GM12878 (cell line): ENCODE data around the gene ARHGEF16. TPM values are rescaled to one million over a fixed set of nuclear protein-coding genes. Genes with fewer than 3 reads are reported as not detected.

Experiments used
- ATAC-seq: fragments of 200-7000 bp; cut with Tn5 transposase; 3 replicates; pipeline ENCODE4 v1.9.1; 2020; ENCODE audit warnings: mild to moderate bottlenecking, moderate library complexity
- BruUV-seq: library from RNA; stranded (reverse); fragments of 400-500 nt; replicated peaks from 2 replicates; lab custom pipeline; 2021; lab: Mats Ljungman, UMichigan
- CTCF ChIA-PET: fragments of 300-600 bp; sonication (Branson Sonifier 250); formaldehyde crosslinking; extraction: SDS; loops from one replicate; lab custom pipeline; 2021; ENCODE audit warnings: inconsistent platforms; lab: Yijun Ruan, JAX
- POLR2A ChIA-PET: fragments of 350-600 bp; formaldehyde crosslinking; extraction: SDS; loops from one replicate; lab custom pipeline; 2021; ENCODE audit warnings: inconsistent platforms; lab: Charles Lee
- RAD21 ChIA-PET: fragments of 300-600 bp; sonication (Branson Sonifier 250); formaldehyde crosslinking; loops from one replicate; lab custom pipeline; 2023; ENCODE audit warnings: antibody characterized with exemption; ENCODE audit not compliant: unreplicated experiment; lab: Charles Lee
- SMC1A ChIA-PET: fragments of 300-600 bp; sonication (Branson Sonifier 250); formaldehyde crosslinking; loops from one replicate; lab custom pipeline; 2023; ENCODE audit not compliant: unreplicated experiment, uncharacterized antibody; lab: Charles Lee
- DNase-seq: peaks from one replicate; pipeline ENCODE4 v3.0.0-alpha.2; 2011; ENCODE audit warnings: low read depth, low spot score
- FAIRE-seq: peaks from 3 replicates; lab custom pipeline; 2011; peaks lifted over from hg19 to GRCh38; lab: Jason Lieb, UNC
- H2AFZ ChIP-seq: 2 replicates; pipeline ENCODE4 v1.6.0; 2011; ENCODE audit warnings: low read depth, low read length, control low read depth; ENCODE audit not compliant: control insufficient read depth
- H3K27ac ChIP-seq: 2 replicates; pipeline ENCODE4 v1.5.1; 2011; ENCODE audit warnings: control low read depth; ENCODE audit not compliant: control insufficient read depth, insufficient read depth
- H3K27me3 ChIP-seq, 2 experiments: replicated peaks in 1 of 2; 2 replicates each; pipeline versions ENCODE4 v1.6.0 to v1.6.1; 2011; ENCODE audit warnings: low read length in 1 of 2; ENCODE audit not compliant: control insufficient read depth in 2 of 2, insufficient read depth in 2 of 2
- H3K36me3 ChIP-seq, 2 experiments: 2 replicates each; pipeline ENCODE4 v1.5.1; 2011; ENCODE audit warnings: low read length in 1 of 2; ENCODE audit not compliant: control insufficient read depth in 2 of 2, insufficient read depth in 2 of 2
- H3K4me1 ChIP-seq: 2 replicates; pipeline ENCODE4 v1.6.1; 2011; ENCODE audit warnings: mild to moderate bottlenecking, low read length, moderate library complexity, mixed read lengths; ENCODE audit not compliant: control insufficient read depth, insufficient read depth
- H3K4me2 ChIP-seq: 2 replicates; pipeline ENCODE4 v1.6.0; 2011; ENCODE audit warnings: control low read depth; ENCODE audit not compliant: control insufficient read depth, insufficient read depth
- H3K4me3 ChIP-seq: fragments of 200-600 bp; sonication (generic); 2 replicates; pipeline ENCODE4 v1.5.1; 2016
- H3K79me2 ChIP-seq: 2 replicates; pipeline ENCODE4 v1.6.0; 2011; ENCODE audit warnings: low read length; ENCODE audit not compliant: control insufficient read depth, insufficient read depth
- H3K9ac ChIP-seq: 2 replicates; pipeline ENCODE4 v1.8.0; 2011; ENCODE audit warnings: low read length, control low read depth, mixed read lengths; ENCODE audit not compliant: control insufficient read depth, insufficient read depth
- H3K9me3 ChIP-seq: replicated peaks from 3 replicates; pipeline ENCODE4 v1.5.1; 2011; ENCODE audit warnings: mild to moderate bottlenecking, low read length; ENCODE audit not compliant: control insufficient read depth, insufficient read depth
- H4K20me1 ChIP-seq: 2 replicates; pipeline ENCODE4 v1.6.0; 2011; ENCODE audit not compliant: control insufficient read depth, insufficient read depth
- CBX3 ChIP-seq: fragments of 200-600 bp; sonication (generic); IDR thresholded peaks from 2 replicates; pipeline ENCODE4 v1.6.1; 2016; ENCODE audit warnings: low read depth, borderline replicate concordance
- CREB1 ChIP-seq: IDR thresholded peaks from 2 replicates; pipeline ENCODE4 v1.6.1; 2012; ENCODE audit warnings: low read depth, mild to moderate bottlenecking, inconsistent platforms
- EP300 ChIP-seq, 2 experiments: fragments of 150-350 bp in 1 of 2; IDR thresholded peaks; 2 replicates each; pipeline ENCODE4 v1.6.1; 2011 to 2012; ENCODE audit warnings: low read depth in 2 of 2, low read length in 2 of 2, borderline replicate concordance in 1 of 2, improper control_type of control experiment in 1 of 2, inconsistent platforms in 1 of 2; ENCODE audit not compliant: control insufficient read depth in 1 of 2
- GATAD2B ChIP-seq: fragments of 450-650 bp; conservative IDR thresholded peaks from 2 replicates; pipeline ENCODE4 v1.6.1; 2017; ENCODE audit warnings: low read depth, mild to moderate bottlenecking, moderate library complexity
- IRF4 ChIP-seq: IDR thresholded peaks from 2 replicates; pipeline ENCODE4 v1.6.1; 2011; ENCODE audit warnings: low read depth, low read length
- JUNB ChIP-seq: IDR thresholded peaks from 2 replicates; pipeline ENCODE4 v1.6.1; 2016; ENCODE audit warnings: antibody characterized with exemption, mild to moderate bottlenecking
- PAX5 ChIP-seq: IDR thresholded peaks from 2 replicates; pipeline ENCODE4 v1.6.1; 2011; ENCODE audit warnings: low read depth, low read length, borderline replicate concordance
- PKNOX1 ChIP-seq: fragments of 450-650 bp; IDR thresholded peaks from 2 replicates; pipeline ENCODE4 v1.6.1; 2016; ENCODE audit warnings: mild to moderate bottlenecking
- POLR2A ChIP-seq: IDR thresholded peaks from 2 replicates; pipeline ENCODE4 v1.6.1; 2011; ENCODE audit warnings: low read depth, mild to moderate bottlenecking, low read length
- RB1 ChIP-seq: fragments of 450-650 bp; formaldehyde crosslinking; IDR thresholded peaks from 2 replicates; pipeline ENCODE4 v1.6.1; 2017; ENCODE audit warnings: mild to moderate bottlenecking, borderline replicate concordance
- SUZ12 ChIP-seq: fragments of 200-600 bp; sonication (generic); IDR thresholded peaks from one replicate; pipeline ENCODE4 v1.6.1; 2018; ENCODE audit warnings: antibody characterized with exemption, mild to moderate bottlenecking; ENCODE audit not compliant: unreplicated experiment
- TBL1XR1 ChIP-seq: IDR thresholded peaks from 2 replicates; pipeline ENCODE4 v1.6.1; 2012; ENCODE audit warnings: low read depth, low read length, improper control_type of control experiment
- ZBED1 ChIP-seq: IDR thresholded peaks from 2 replicates; pipeline ENCODE4 v1.6.1; 2016; ENCODE audit warnings: borderline replicate concordance
- ZNF217 ChIP-seq: fragments of 450-650 bp; IDR thresholded peaks from 2 replicates; pipeline ENCODE4 v1.6.1; 2017; ENCODE audit warnings: antibody characterized with exemption, mild to moderate bottlenecking
- ZNF24 ChIP-seq: fragments of 450-650 bp; IDR thresholded peaks from 2 replicates; pipeline ENCODE4 v1.6.1; 2017; ENCODE audit warnings: antibody characterized with exemption, mild to moderate bottlenecking
- WGBS: methylation state at CpG from one replicate; pipeline ENCODE4 v1.1.6; 2016; ENCODE audit warnings: low lambda C conversion rate; ENCODE audit not compliant: insufficient replicate concordance, insufficient coverage; ENCODE audit errors: missing lambda C conversion rate; 5-methylcytosine and 5-hydroxymethylcytosine counted together
- in situ Hi-C: fragments of 300-500 bp; cut with MboI; formaldehyde crosslinking; loops from 9 replicates; pipeline ENCODE4 v1.14.3; 2018; ENCODE audit warnings: mixed read lengths
- intact Hi-C: fragments of 100-400 bp; cut with micrococcal nuclease; formaldehyde crosslinking; loops from one replicate; pipeline ENCODE4 v1.14.2; 2022; ENCODE audit not compliant: unreplicated experiment
- polyA plus RNA-seq, 11 experiments: library from polyadenylated mRNA; depleted of rRNA in 4 of 11; unstranded in 6 of 11; stranded (reverse) in 5 of 11; fragments of >200 nt; fragmentation: Nextera tagmentation in 4 of 11; fragmentation: Illumina TruSeq in 1 of 11; extraction: Ambion mirVana in 4 of 11; extraction: Trizol in 1 of 11; gene quantifications; 1 replicate in 1 of 11; 2 replicates in 10 of 11; pipeline versions ENCODE4 v1.2.1 to v1.2.3, GENCODE V29; 2011 to 2016; ENCODE audit warnings: inconsistent platforms in 2 of 11, missing spikeins in 2 of 11, low read depth in 1 of 11
- total RNA-seq, 4 experiments: library from RNA; depleted of rRNA in 3 of 4; stranded (reverse); fragments of >200 nt in 3 of 4; fragmentation: Illumina TruSeq in 1 of 4; extraction: Trizol in 1 of 4; gene quantifications; 2 replicates each; pipeline versions ENCODE4 v1.2.1 to v1.2.3, GENCODE V29; 2013 to 2021
- TF ChIP-seq, protein P1 (sequence below): fragments of 450-650 bp; IDR thresholded peaks from 2 replicates; pipeline ENCODE4 v1.6.1; 2018; ENCODE audit warnings: borderline replicate concordance, mild to moderate bottlenecking; ENCODE audit not compliant: partially characterized antibody
- TF ChIP-seq, protein P2 (sequence below): fragments of 450-650 bp; IDR thresholded peaks from 2 replicates; pipeline ENCODE4 v1.6.1; 2018; ENCODE audit warnings: mild to moderate bottlenecking, low read depth, moderate library complexity; ENCODE audit not compliant: partially characterized antibody

The ARHGEF16 gene
- total and polyA plus RNA-seq, 10 of the 15 experiments (the other 5 are each of a cell fraction or from before 2014, with no cell fraction given) = not detected

DNA sequence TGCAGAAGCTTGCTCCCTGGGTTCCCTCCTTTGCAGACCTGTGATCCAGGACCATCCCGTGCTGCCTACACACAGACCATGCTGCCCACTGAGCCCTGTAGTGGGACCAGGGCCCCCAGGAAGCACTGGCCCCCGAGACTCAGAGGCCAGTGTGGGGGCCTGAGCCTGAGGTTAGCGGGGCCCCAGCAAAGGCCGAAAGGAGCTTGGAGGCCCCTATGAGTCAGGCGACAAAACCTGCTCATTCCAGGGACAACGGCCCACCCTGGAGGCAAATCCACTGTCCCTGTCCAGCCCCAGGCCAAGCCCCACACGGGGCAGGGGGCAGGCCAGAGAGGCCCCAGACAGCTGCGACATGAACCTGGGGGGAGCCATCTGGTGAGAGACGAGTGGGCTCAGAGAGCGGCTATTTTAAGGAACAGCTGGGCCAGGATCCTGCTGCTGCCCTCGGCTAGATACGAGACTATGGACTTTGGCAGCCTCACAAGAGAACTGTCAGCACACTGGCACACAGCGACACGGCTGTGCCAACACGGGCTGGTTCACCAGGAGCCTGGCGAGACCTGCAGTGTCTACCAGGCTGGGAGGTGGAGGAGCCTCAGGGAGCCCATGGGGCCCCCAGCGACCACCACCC is 74.7 kb downstream of the ARHGEF16 start (continued):
- no peak for TF ChIP-seq PKNOX1
- no peak for TF ChIP-seq POLR2A
- no peak for TF ChIP-seq CREB1
- TF ChIP-seq PAX5 = no peak
- TF ChIP-seq RB1 = no peak
- no peak for TF ChIP-seq ZNF217
- TF ChIP-seq TBL1XR1 = no peak

DNA sequence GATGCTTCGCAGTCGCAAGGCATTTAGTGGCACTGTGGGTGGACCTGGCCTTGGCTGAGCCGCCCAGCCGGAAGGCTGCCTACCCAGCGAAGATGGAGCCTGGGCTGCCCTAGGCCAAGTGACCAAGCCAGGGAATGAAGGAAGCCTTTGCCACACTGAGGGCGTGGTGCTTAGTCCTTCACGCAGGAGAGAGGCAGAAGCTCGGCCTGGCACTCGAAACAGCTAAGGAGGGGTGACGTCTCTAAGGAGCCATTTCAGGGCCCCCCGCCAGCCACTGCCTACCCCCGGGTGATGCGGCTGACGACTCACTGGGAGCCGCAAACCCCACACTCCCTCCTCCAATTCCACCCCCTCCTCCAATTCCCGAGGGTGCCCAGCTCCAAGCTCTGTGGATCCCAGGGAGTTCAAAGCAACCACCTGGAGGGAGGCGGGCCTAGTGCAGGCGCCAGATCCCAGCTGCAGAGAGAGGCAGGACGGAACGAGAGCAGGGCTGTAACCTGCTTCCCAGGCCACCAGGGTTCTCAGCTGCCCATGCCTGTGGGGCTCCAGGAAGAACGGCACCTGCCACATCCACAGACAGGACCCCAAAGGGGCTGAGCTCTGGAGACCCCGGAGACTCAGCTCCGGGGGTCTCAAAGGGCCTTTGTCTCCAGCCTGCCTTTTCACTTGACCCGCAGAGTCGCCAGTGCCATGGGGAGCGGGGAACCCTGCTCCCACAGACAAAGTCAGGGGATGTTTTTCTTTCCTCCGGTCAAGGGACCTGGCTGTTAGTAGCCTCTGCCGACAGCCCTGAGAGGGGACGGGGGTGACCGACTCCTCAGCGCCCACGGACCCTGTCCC is 75.8 kb downstream of the ARHGEF16 start:
- ChIA-PET CTCF (no interaction called here), SMC1A (no interaction called here), POLR2A (no interaction called here), RAD21 (no interaction called here)
- H2AFZ ChIP-seq = no peak overlapping the region
- in situ Hi-C loops (no loop called here), intact Hi-C loops (no loop called here)
- H3K36me3 ChIP-seq = no peaks in the 10 kb centered on the region
- H4K20me1 ChIP-seq = no peaks in the 10 kb centered on the region
- no peaks in the 10 kb centered on the region for H3K9me3 ChIP-seq
- DNase-seq (no peak), FAIRE-seq (no peak), ATAC-seq (no peak)
- no peaks in the 10 kb centered on the region for H3K4me1 ChIP-seq
- H3K9ac ChIP-seq = no peak overlapping the region
- no peak overlapping the region for H3K4me3 ChIP-seq
- WGBS = 17% methylated on average over 32 of the region's 32 CpGs
- peaks cover 0 to 4% of the 10 kb centered on the region in 2 experiments; a peak in 3 of 4 replicates for H3K27me3 ChIP-seq
- H3K4me2 ChIP-seq = no peak overlapping the region
- H3K79me2 ChIP-seq = no peaks in the 10 kb centered on the region
- no peak overlapping the region for H3K27ac ChIP-seq
- BruUV-seq = no TSS peak
- TF ChIP-seq IRF4 (no peak), ZNF24 (no peak), SUZ12 (no peak), PAX5 (no peak), GATAD2B (no peak), CBX3 (no peak), ZBED1 (no peak), EP300 (IDR thresholded peaks at IDR 0.05; ENCODE audit: borderline replicate concordance in 1 of 2, control insufficient read depth in 1 of 2, low read depth in 2 of 2, low read length in 2 of 2) (no peak), JUNB (no peak)
- TF ChIP-seq, protein P1, sequence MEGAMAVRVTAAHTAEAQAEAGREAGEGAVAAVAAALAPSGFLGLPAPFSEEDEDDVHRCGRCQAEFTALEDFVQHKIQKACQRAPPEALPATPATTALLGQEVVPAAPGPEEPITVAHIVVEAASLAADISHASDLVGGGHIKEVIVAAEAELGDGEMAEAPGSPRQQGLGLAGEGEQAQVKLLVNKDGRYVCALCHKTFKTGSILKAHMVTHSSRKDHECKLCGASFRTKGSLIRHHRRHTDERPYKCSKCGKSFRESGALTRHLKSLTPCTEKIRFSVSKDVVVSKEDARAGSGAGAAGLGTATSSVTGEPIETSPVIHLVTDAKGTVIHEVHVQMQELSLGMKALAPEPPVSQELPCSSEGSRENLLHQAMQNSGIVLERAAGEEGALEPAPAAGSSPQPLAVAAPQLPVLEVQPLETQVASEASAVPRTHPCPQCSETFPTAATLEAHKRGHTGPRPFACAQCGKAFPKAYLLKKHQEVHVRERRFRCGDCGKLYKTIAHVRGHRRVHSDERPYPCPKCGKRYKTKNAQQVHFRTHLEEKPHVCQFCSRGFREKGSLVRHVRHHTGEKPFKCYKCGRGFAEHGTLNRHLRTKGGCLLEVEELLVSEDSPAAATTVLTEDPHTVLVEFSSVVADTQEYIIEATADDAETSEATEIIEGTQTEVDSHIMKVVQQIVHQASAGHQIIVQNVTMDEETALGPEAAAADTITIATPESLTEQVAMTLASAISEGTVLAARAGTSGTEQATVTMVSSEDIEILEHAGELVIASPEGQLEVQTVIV = no peak
- TF ChIP-seq, protein P2, sequence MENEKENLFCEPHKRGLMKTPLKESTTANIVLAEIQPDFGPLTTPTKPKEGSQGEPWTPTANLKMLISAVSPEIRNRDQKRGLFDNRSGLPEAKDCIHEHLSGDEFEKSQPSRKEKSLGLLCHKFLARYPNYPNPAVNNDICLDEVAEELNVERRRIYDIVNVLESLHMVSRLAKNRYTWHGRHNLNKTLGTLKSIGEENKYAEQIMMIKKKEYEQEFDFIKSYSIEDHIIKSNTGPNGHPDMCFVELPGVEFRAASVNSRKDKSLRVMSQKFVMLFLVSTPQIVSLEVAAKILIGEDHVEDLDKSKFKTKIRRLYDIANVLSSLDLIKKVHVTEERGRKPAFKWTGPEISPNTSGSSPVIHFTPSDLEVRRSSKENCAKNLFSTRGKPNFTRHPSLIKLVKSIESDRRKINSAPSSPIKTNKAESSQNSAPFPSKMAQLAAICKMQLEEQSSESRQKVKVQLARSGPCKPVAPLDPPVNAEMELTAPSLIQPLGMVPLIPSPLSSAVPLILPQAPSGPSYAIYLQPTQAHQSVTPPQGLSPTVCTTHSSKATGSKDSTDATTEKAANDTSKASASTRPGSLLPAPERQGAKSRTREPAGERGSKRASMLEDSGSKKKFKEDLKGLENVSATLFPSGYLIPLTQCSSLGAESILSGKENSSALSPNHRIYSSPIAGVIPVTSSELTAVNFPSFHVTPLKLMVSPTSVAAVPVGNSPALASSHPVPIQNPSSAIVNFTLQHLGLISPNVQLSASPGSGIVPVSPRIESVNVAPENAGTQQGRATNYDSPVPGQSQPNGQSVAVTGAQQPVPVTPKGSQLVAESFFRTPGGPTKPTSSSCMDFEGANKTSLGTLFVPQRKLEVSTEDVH = no peak
